Measurements from ENCODE around the gene HCFC2. TPM values are rescaled to one million over a fixed set of nuclear protein-coding genes. Genes with fewer than 3 reads are reported as not detected.
"Not testable (repeated sequence)": the region's sequence is repeated elsewhere in the genome, so short reads cannot be mapped to it uniquely, and the experiment has no call there.

Gene HCFC2
- total and polyA plus RNA-seq, 4 experiments from 2014 or later, result 4.1 to 18.5 (median 13.4) TPM

DNA sequence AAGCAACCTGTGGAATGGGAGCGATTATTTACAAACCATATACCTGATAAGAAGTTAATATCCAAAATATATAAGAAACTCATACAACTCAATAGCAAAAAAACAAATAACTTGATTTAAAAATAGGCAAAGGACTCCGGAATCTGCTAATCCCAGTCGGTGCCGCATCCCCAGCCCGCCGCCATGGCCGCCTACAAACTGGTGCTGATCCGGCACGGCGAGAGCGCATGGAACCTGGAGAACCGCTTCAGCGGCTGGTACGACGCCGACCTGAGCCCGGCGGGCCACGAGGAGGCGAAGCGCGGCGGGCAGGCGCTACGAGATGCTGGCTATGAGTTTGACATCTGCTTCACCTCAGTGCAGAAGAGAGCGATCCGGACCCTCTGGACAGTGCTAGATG is 33.7 kb upstream of the HCFC2 start:
- H3K4me1 Mint-ChIP-seq; H3K4me1 ChIP-seq (ENCODE audit: insufficient read depth, low read length); CTCF ChIA-PET (ENCODE audit: partially characterized antibody); H3K36me3 ChIP-seq (ENCODE audit: insufficient read depth, low read length); H3K27ac Mint-ChIP-seq; DNase-seq; H3K36me3 Mint-ChIP-seq; intact Hi-C loops (cut with micrococcal nuclease); H3K9me3 ChIP-seq (ENCODE audit: control insufficient read depth in 1 of 2, low read length in 2 of 2); H3K4me3 Mint-ChIP-seq; H3K27me3 ChIP-seq (ENCODE audit: insufficient read depth, low read length); H3K4me3 ChIP-seq (ENCODE audit: low read length in 2 of 2); H3K27ac ChIP-seq (ENCODE audit: low read depth, low read length); H3K9me3 Mint-ChIP-seq; POLR2A ChIA-PET (ENCODE audit: partially characterized antibody): not testable (repeated sequence)
- peaks cover 21 to 27% of the 10 kb centered on the region in 2 donors for H3K27me3 Mint-ChIP-seq

DNA sequence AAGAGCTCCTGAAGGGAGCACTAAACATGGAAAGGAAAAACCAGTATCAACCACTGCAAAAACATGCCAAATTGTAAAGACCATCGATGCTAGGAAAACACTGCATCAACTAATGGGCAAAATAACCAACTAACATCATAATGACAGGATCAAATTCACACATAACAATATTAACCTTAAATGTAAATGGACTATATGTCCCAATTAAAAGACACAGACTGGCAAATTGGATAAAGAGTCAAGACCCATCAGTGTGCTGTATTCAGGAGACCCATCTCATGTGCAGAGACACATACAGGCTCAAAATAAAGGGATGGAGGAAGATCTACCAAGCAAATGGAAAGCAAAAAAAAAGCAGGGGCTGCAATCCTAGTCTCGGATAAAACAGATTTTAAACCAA is 28.2 kb upstream of the HCFC2 start:
- H3K27me3 ChIP-seq (ENCODE audit: insufficient read depth, low read length); H3K4me3 ChIP-seq (ENCODE audit: low read length in 2 of 2); intact Hi-C loops (cut with micrococcal nuclease); H3K4me1 Mint-ChIP-seq; H3K36me3 ChIP-seq (ENCODE audit: insufficient read depth, low read length); CTCF ChIA-PET (ENCODE audit: partially characterized antibody); H3K27ac Mint-ChIP-seq; H3K4me1 ChIP-seq (ENCODE audit: insufficient read depth, low read length); DNase-seq; H3K4me3 Mint-ChIP-seq; H3K36me3 Mint-ChIP-seq; H3K9me3 ChIP-seq (ENCODE audit: control insufficient read depth in 1 of 2, low read length in 2 of 2); POLR2A ChIA-PET (ENCODE audit: partially characterized antibody); H3K9me3 Mint-ChIP-seq; H3K27ac ChIP-seq (ENCODE audit: low read depth, low read length): not testable (repeated sequence)
- peaks cover 17 to 19% of the 10 kb centered on the region in 2 donors for H3K27me3 Mint-ChIP-seq

DNA sequence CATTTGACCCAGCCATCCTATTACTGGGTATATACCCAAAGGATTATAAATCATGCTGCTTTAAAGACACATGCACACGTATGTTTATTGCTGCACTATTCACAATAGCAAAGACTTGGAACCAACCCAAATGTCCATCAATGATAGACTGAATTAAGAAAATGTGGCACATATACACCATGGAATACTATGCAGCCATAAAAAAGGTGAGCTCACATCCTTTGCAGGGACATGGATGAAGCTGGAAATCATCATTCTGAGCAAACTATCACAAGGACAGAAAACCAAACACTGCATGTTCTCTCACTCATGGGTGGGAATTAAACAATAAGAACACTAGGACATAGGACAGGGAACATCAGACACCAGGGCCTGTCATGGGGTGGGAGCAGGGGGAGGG is 24.6 kb upstream of the HCFC2 start:
- H3K9me3 ChIP-seq (ENCODE audit: control insufficient read depth in 1 of 2, low read length in 2 of 2); H3K4me1 Mint-ChIP-seq; H3K27ac ChIP-seq (ENCODE audit: low read depth, low read length); H3K9me3 Mint-ChIP-seq; H3K36me3 ChIP-seq (ENCODE audit: insufficient read depth, low read length); H3K4me1 ChIP-seq (ENCODE audit: insufficient read depth, low read length); intact Hi-C loops (cut with micrococcal nuclease); H3K4me3 Mint-ChIP-seq; H3K27me3 ChIP-seq (ENCODE audit: insufficient read depth, low read length); H3K4me3 ChIP-seq (ENCODE audit: low read length in 2 of 2); H3K27ac Mint-ChIP-seq; DNase-seq; POLR2A ChIA-PET (ENCODE audit: partially characterized antibody); H3K36me3 Mint-ChIP-seq; CTCF ChIA-PET (ENCODE audit: partially characterized antibody): not testable (repeated sequence)
- H3K27me3 Mint-ChIP-seq, result peaks cover 15 to 17% of the 10 kb centered on the region in 2 donors

DNA sequence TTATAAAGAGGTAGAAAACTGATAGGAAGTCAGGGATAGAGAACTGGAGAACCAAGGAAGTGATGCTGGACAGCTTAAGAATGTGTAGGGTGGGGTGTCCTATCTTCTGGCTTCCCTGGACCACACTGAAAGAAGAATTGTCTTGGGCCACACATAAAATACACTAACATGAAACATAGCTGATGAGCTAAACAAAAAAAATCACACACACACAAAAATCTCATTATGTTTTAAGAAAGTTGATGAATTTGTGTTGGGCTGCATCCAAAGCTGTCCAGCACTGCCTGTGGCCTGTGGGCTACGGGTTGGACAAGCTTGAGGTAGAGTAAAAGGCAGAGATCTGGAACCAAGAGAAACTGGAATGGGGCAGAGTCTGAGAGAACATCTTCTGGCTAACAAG is 21.8 kb upstream of the HCFC2 start:
- H3K27me3 ChIP-seq (ENCODE audit: insufficient read depth, low read length), result no peaks in the 10 kb centered on the region
- H3K9me3 ChIP-seq (ENCODE audit: control insufficient read depth in 1 of 2, low read length in 2 of 2), result no peaks in the 10 kb centered on the region
- Mint-ChIP-seq H3K27ac (no peak overlapping the region), H3K27me3 (peaks cover 3 to 9% of the 10 kb centered on the region in 2 donors), H3K9me3 (no peaks in the 10 kb centered on the region), H3K36me3 (no peaks in the 10 kb centered on the region), H3K4me3 (no peak overlapping the region), H3K4me1 (peaks cover 0 to 2% (median 0%) of the 10 kb centered on the region in 4 donors)
- H3K4me1 ChIP-seq (ENCODE audit: insufficient read depth, low read length), result no peaks in the 10 kb centered on the region
- ChIA-PET POLR2A (ENCODE audit: partially characterized antibody) (no interaction called here), CTCF (ENCODE audit: partially characterized antibody) (interaction anchor here (1.1 to 1.4 kb wide), 3 partner anchors 9 to 14 kb away, joined by 3 to 4 read pairs (median 3); no protein-coding TSS in a partner anchor)
- intact Hi-C loops (cut with micrococcal nuclease), result no loop called here
- DNase-seq, result no peak
- no peak overlapping the region for H3K27ac ChIP-seq (ENCODE audit: low read depth, low read length)
- no peak overlapping the region for H3K4me3 ChIP-seq (ENCODE audit: low read length in 2 of 2)
- H3K36me3 ChIP-seq (ENCODE audit: insufficient read depth, low read length), result no peaks in the 10 kb centered on the region

DNA sequence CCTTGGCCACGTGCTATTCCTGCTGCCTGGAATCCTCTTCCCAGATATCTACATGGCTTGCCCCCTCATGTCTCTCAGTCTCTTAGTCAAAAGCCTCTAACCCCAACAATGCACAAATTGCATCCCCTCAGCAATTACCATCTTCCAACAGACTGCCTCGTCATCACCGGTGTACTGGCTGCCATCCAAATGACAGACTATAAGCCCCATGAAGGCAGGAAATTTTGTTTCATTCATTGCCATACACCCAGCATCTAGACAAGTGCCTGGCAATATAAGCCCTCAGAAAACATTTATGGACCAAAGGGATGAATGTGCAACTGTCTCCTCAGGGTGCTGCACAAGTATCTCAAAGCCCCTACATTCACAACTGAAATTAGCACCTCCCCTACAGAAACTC is 20.2 kb upstream of the HCFC2 start:
- CTCF ChIA-PET (ENCODE audit: partially characterized antibody), result no interaction called here

DNA sequence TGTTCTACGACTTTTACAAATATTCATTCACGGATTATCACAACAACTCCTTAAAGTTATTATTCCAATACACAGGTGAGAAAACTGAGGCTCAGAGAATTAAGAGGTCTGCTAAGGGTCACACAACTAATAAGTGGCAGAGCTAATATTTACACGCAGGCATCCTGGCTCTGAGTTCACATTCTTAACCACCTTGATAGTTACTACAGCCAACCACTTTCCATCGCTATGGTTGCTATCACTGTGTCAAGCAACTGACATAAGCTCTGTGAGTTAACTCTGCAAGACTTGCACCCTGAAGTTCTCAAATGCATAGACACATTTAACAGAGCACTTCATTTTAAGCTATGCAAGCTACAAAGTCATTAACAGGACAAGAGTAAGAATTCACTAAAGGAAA is 18.0 kb upstream of the HCFC2 start:
- Mint-ChIP-seq H3K27me3 (peaks cover 16 to 17% of the 10 kb centered on the region in 2 donors), H3K4me1 (peaks cover 4 to 9% (median 7%) of the 10 kb centered on the region in 4 donors), H3K36me3 (no peaks in the 10 kb centered on the region), H3K9me3 (no peaks in the 10 kb centered on the region), H3K4me3 (no peak overlapping the region), H3K27ac (no peak overlapping the region)
- Histone ChIP-seq H3K4me1 (ENCODE audit: insufficient read depth, low read length) (peaks cover 8% of the 10 kb centered on the region), H3K9me3 (ENCODE audit: control insufficient read depth in 1 of 2, low read length in 2 of 2) (no peaks in the 10 kb centered on the region), H3K27me3 (ENCODE audit: insufficient read depth, low read length) (peaks cover 13% of the 10 kb centered on the region), H3K36me3 (ENCODE audit: insufficient read depth, low read length) (no peaks in the 10 kb centered on the region), H3K27ac (ENCODE audit: low read depth, low read length) (no peak overlapping the region), H3K4me3 (ENCODE audit: low read length in 2 of 2) (no peak overlapping the region)
- intact Hi-C loops (cut with micrococcal nuclease), result no loop called here
- POLR2A ChIA-PET (ENCODE audit: partially characterized antibody), result no interaction called here
- CTCF ChIA-PET (ENCODE audit: partially characterized antibody), result interaction anchor here (1.7 to 2.2 kb wide), 2 partner anchors 9 to 63 kb away, joined by 4 to 9 read pairs; no protein-coding TSS in a partner anchor
- DNase-seq, result no peak

More for the DNA sequence above, 20.2 kb upstream of the HCFC2 start:
- no peak for DNase-seq
- Histone ChIP-seq H3K4me3 (ENCODE audit: low read length in 2 of 2) (no peak overlapping the region), H3K9me3 (ENCODE audit: control insufficient read depth in 1 of 2, low read length in 2 of 2) (no peaks in the 10 kb centered on the region), H3K36me3 (ENCODE audit: insufficient read depth, low read length) (no peaks in the 10 kb centered on the region), H3K27me3 (ENCODE audit: insufficient read depth, low read length) (no peaks in the 10 kb centered on the region), H3K27ac (ENCODE audit: low read depth, low read length) (no peak overlapping the region), H3K4me1 (ENCODE audit: insufficient read depth, low read length) (no peaks in the 10 kb centered on the region)
- POLR2A ChIA-PET (ENCODE audit: partially characterized antibody), result no interaction called here
- Mint-ChIP-seq H3K4me1 (peaks cover 0 to 2% (median under 1%) of the 10 kb centered on the region in 4 donors), H3K27ac (no peak overlapping the region), H3K27me3 (peaks cover 4 to 9% of the 10 kb centered on the region in 2 donors), H3K36me3 (no peaks in the 10 kb centered on the region), H3K4me3 (no peak overlapping the region), H3K9me3 (no peaks in the 10 kb centered on the region)
- intact Hi-C loops (cut with micrococcal nuclease), result no loop called here

DNA sequence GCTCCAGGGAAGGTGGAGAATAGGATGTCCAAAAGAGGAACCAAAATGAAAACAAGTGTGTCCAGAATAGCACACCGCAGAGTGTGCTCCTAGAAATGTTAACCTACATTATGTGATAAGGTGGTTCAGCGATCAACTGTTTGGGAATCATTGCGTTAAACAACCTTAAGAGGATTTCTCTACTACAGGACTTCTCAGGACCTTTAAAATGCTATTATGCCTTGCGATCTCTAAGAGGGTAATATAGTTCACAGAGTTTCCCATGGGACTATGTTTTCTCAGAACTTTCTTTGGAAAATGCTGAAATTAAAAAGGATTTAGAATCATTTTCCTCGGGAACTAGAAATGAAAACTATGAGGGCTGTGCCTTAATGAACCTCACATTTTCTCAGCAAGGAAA is 16.2 kb upstream of the HCFC2 start:
- H3K36me3 Mint-ChIP-seq, result no peaks in the 10 kb centered on the region
- no peak overlapping the region for H3K4me3 Mint-ChIP-seq
- no peaks in the 10 kb centered on the region for H3K9me3 Mint-ChIP-seq
- Histone ChIP-seq H3K36me3 (ENCODE audit: insufficient read depth, low read length) (no peaks in the 10 kb centered on the region), H3K27me3 (ENCODE audit: insufficient read depth, low read length) (peaks cover 13% of the 10 kb centered on the region), H3K27ac (ENCODE audit: low read depth, low read length) (no peak overlapping the region), H3K9me3 (ENCODE audit: control insufficient read depth in 1 of 2, low read length in 2 of 2) (no peaks in the 10 kb centered on the region), H3K4me1 (ENCODE audit: insufficient read depth, low read length) (peaks cover 8% of the 10 kb centered on the region), H3K4me3 (ENCODE audit: low read length in 2 of 2) (no peak overlapping the region)
- peaks cover 17 to 28% of the 10 kb centered on the region in 2 donors for H3K27me3 Mint-ChIP-seq
- peaks cover 4 to 9% (median 7%) of the 10 kb centered on the region in 4 donors for H3K4me1 Mint-ChIP-seq
- no peak overlapping the region for H3K27ac Mint-ChIP-seq
- DNase-seq, result no peak
- CTCF ChIA-PET (ENCODE audit: partially characterized antibody), result no interaction called here
- POLR2A ChIA-PET (ENCODE audit: partially characterized antibody), result no interaction called here
- intact Hi-C loops (cut with micrococcal nuclease), result no loop called here

DNA sequence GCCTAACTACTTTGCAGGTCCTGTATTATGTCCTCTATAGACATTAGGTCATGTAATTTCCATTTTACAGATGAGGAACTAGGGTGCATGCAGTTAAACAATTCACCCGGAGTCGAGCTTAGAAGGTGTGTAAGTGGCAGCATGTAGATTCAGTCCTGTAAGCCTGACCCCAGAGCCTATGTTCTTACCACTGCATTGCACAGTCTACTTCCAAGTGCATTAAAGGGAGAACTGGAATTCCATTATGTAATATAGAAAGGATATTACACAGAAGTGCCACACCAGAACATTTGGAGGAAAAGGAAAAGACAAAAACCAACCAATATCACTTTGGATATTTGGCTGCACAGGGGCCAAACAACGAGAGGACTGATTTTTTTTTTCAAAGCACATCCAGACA is 15.5 kb upstream of the HCFC2 start:
- CTCF ChIA-PET (ENCODE audit: partially characterized antibody), result no interaction called here
- H3K36me3 Mint-ChIP-seq, result no peaks in the 10 kb centered on the region
- no peak overlapping the region for H3K27ac Mint-ChIP-seq

More for the DNA sequence above, 15.5 kb upstream of the HCFC2 start:
- Histone ChIP-seq H3K27ac (ENCODE audit: low read depth, low read length) (no peak overlapping the region), H3K4me1 (ENCODE audit: insufficient read depth, low read length) (peaks cover 8% of the 10 kb centered on the region), H3K4me3 (ENCODE audit: low read length in 2 of 2) (no peak overlapping the region), H3K9me3 (ENCODE audit: control insufficient read depth in 1 of 2, low read length in 2 of 2) (no peaks in the 10 kb centered on the region), H3K36me3 (ENCODE audit: insufficient read depth, low read length) (no peaks in the 10 kb centered on the region), H3K27me3 (ENCODE audit: insufficient read depth, low read length) (peaks cover 13% of the 10 kb centered on the region)
- H3K9me3 Mint-ChIP-seq, result no peaks in the 10 kb centered on the region
- intact Hi-C loops (cut with micrococcal nuclease), result no loop called here
- H3K4me1 Mint-ChIP-seq, result peaks cover 4 to 9% (median 7%) of the 10 kb centered on the region in 4 donors
- no peak overlapping the region for H3K4me3 Mint-ChIP-seq
- DNase-seq, result no peak
- POLR2A ChIA-PET (ENCODE audit: partially characterized antibody), result no interaction called here
- H3K27me3 Mint-ChIP-seq, result peaks cover 19 to 29% of the 10 kb centered on the region in 2 donors
